ENCODE data around the gene STRA6. TPM values are rescaled to one million over a fixed set of nuclear protein-coding genes. Genes with fewer than 3 reads are reported as not detected.

The STRA6 gene
- total RNA-seq, 2 experiments from 2014 or later, result not detected

- Histone ChIP-seq H4K20me1 (ENCODE audit: insufficient read depth, low read length) (no peaks in the 10 kb centered on the region), H3K36me3 (ENCODE audit: insufficient read depth, low read length) (no peaks in the 10 kb centered on the region), H3K4me3 (ENCODE audit: low read depth, low read length, poor library complexity, severe bottlenecking) (no peak overlapping the region), H3K9me2 (ENCODE audit: insufficient read depth, low read length) (no peaks in the 10 kb centered on the region), H3K4me1 (ENCODE audit: insufficient read depth, low read length, poor library complexity, severe bottlenecking) (no peaks in the 10 kb centered on the region), H2AFZ (ENCODE audit: low read length) (no peak overlapping the region), H3K4me2 (ENCODE audit: low read length) (no peak overlapping the region), H3K9me3 (ENCODE audit: low read length) (no peaks in the 10 kb centered on the region), H3K27ac (ENCODE audit: low read depth, low read length, poor library complexity, severe bottlenecking) (no peak overlapping the region), H3K79me2 (ENCODE audit: insufficient read depth, low read depth, low read length) (no peaks in the 10 kb centered on the region)
- intact Hi-C loops (cut with micrococcal nuclease; ENCODE audit: unreplicated experiment), result no loop called here
- BruUV-seq (replicated peaks), result no TSS peak
- ChIA-PET POLR2A (no interaction called here), CTCF (ENCODE audit: unreplicated experiment) (no interaction called here)
- TF ChIP-seq EZH2phosphoT487 (IDR thresholded peaks at IDR 0.05; ENCODE audit: borderline replicate concordance, low read depth, low read length), result no peak
- TF ChIP-seq, protein P1, sequence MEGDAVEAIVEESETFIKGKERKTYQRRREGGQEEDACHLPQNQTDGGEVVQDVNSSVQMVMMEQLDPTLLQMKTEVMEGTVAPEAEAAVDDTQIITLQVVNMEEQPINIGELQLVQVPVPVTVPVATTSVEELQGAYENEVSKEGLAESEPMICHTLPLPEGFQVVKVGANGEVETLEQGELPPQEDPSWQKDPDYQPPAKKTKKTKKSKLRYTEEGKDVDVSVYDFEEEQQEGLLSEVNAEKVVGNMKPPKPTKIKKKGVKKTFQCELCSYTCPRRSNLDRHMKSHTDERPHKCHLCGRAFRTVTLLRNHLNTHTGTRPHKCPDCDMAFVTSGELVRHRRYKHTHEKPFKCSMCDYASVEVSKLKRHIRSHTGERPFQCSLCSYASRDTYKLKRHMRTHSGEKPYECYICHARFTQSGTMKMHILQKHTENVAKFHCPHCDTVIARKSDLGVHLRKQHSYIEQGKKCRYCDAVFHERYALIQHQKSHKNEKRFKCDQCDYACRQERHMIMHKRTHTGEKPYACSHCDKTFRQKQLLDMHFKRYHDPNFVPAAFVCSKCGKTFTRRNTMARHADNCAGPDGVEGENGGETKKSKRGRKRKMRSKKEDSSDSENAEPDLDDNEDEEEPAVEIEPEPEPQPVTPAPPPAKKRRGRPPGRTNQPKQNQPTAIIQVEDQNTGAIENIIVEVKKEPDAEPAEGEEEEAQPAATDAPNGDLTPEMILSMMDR (conservative IDR thresholded peaks at IDR 0.05; ENCODE audit: low read length), result no peak
- DNase-seq (ENCODE audit: low spot score), result no peak
Observed at GRCh38 chr15:74175271-74176191, 27.1 kb downstream of the STRA6 start.

- no peak for DNase-seq (ENCODE audit: low spot score)
- Histone ChIP-seq H3K79me2 (ENCODE audit: insufficient read depth, low read depth, low read length) (no peaks in the 10 kb centered on the region), H3K27ac (ENCODE audit: low read depth, low read length, poor library complexity, severe bottlenecking) (no peak overlapping the region), H3K9me2 (ENCODE audit: insufficient read depth, low read length) (no peaks in the 10 kb centered on the region), H3K4me3 (ENCODE audit: low read depth, low read length, poor library complexity, severe bottlenecking) (no peak overlapping the region), H3K4me2 (ENCODE audit: low read length) (no peak overlapping the region), H4K20me1 (ENCODE audit: insufficient read depth, low read length) (no peaks in the 10 kb centered on the region), H3K4me1 (ENCODE audit: insufficient read depth, low read length, poor library complexity, severe bottlenecking) (no peaks in the 10 kb centered on the region), H2AFZ (ENCODE audit: low read length) (no peak overlapping the region), H3K36me3 (ENCODE audit: insufficient read depth, low read length) (no peaks in the 10 kb centered on the region), H3K9me3 (ENCODE audit: low read length) (no peaks in the 10 kb centered on the region)
- CTCF ChIA-PET (ENCODE audit: unreplicated experiment), result no interaction called here
- intact Hi-C loops (cut with micrococcal nuclease; ENCODE audit: unreplicated experiment), result no loop called here
- BruUV-seq (replicated peaks), result no TSS peak
- TF ChIP-seq, protein P1 (conservative IDR thresholded peaks at IDR 0.05; ENCODE audit: low read length), result no peak
- TF ChIP-seq EZH2phosphoT487 (IDR thresholded peaks at IDR 0.05; ENCODE audit: borderline replicate concordance, low read depth, low read length), result no peak
- POLR2A ChIA-PET, result no interaction called here
Observed at GRCh38 chr15:74174958-74175253, 27.7 kb downstream of the STRA6 start.

GRCh38 chr15:74174219-74174957, 28.2 kb downstream of the STRA6 start:
- ChIA-PET POLR2A (no interaction called here), CTCF (ENCODE audit: unreplicated experiment) (no interaction called here)
- Histone ChIP-seq H3K9me2 (ENCODE audit: insufficient read depth, low read length) (no peaks in the 10 kb centered on the region), H2AFZ (ENCODE audit: low read length) (no peak overlapping the region), H3K79me2 (ENCODE audit: insufficient read depth, low read depth, low read length) (no peaks in the 10 kb centered on the region), H4K20me1 (ENCODE audit: insufficient read depth, low read length) (no peaks in the 10 kb centered on the region), H3K4me3 (ENCODE audit: low read depth, low read length, poor library complexity, severe bottlenecking) (no peak overlapping the region), H3K27ac (ENCODE audit: low read depth, low read length, poor library complexity, severe bottlenecking) (no peak overlapping the region), H3K36me3 (ENCODE audit: insufficient read depth, low read length) (no peaks in the 10 kb centered on the region), H3K9me3 (ENCODE audit: low read length) (no peaks in the 10 kb centered on the region), H3K4me2 (ENCODE audit: low read length) (no peak overlapping the region), H3K4me1 (ENCODE audit: insufficient read depth, low read length, poor library complexity, severe bottlenecking) (no peaks in the 10 kb centered on the region)
- no peak for DNase-seq (ENCODE audit: low spot score)
- no TSS peak for BruUV-seq (replicated peaks)
- intact Hi-C loops (cut with micrococcal nuclease; ENCODE audit: unreplicated experiment), result no loop called here
- TF ChIP-seq, protein P1 (conservative IDR thresholded peaks at IDR 0.05; ENCODE audit: low read length), result no peak
- TF ChIP-seq EZH2phosphoT487 (IDR thresholded peaks at IDR 0.05; ENCODE audit: borderline replicate concordance, low read depth, low read length), result no peak

All from OCI-LY7 (cell line).